WTC11 (cell line): ENCODE data around the gene TMEM45B.

Experiments
- CREM ChIP-seq: sonication (generic); formaldehyde crosslinking; IDR thresholded peaks from 2 replicates; pipeline ENCODE4 v1.8.1; 2022; ENCODE audit warnings: mild to moderate bottlenecking, missing genetic modification reagents, moderate library complexity
- ELF4 ChIP-seq: sonication (generic); formaldehyde crosslinking; IDR thresholded peaks from 2 replicates; pipeline ENCODE4 v1.8.1; 2022; ENCODE audit warnings: low read depth, mild to moderate bottlenecking, moderate library complexity, missing genetic modification reagents
- IRF2 ChIP-seq: sonication (generic); formaldehyde crosslinking; IDR thresholded peaks from 2 replicates; pipeline ENCODE4 v1.8.0; 2022; ENCODE audit warnings: low read depth, missing genetic modification reagents, borderline replicate concordance
- JUN ChIP-seq: sonication (generic); formaldehyde crosslinking; IDR thresholded peaks from 2 replicates; pipeline ENCODE4 v1.8.0; 2023; ENCODE audit warnings: mild to moderate bottlenecking, missing genetic modification reagents
- MYBL2 ChIP-seq: sonication (generic); formaldehyde crosslinking; IDR thresholded peaks from 2 replicates; pipeline ENCODE4 v1.8.1; 2023; ENCODE audit warnings: mild to moderate bottlenecking, moderate library complexity, missing genetic modification reagents
- TEAD1 ChIP-seq: sonication (generic); formaldehyde crosslinking; IDR thresholded peaks from 2 replicates; pipeline ENCODE4 v1.8.0; 2022; ENCODE audit warnings: mild to moderate bottlenecking, missing genetic modification reagents
- TEAD4 ChIP-seq: sonication (generic); formaldehyde crosslinking; IDR thresholded peaks from 2 replicates; pipeline ENCODE4 v1.8.0; 2022; ENCODE audit warnings: mild to moderate bottlenecking, missing genetic modification reagents
- ZNF232 ChIP-seq: sonication (generic); formaldehyde crosslinking; IDR thresholded peaks from 2 replicates; pipeline ENCODE4 v1.8.0; 2022; ENCODE audit warnings: mild to moderate bottlenecking, missing genetic modification reagents
- ZNF423 ChIP-seq: fragments of 250-450 bp; sonication (Bioruptor Pico); IDR thresholded peaks from 2 replicates; pipeline ENCODE4 v2.1.2; 2022; ENCODE audit warnings: mild to moderate bottlenecking, moderate library complexity
- TF ChIP-seq, protein P1 (sequence below): fragments of 200-600 bp; IDR thresholded peaks from 2 replicates; pipeline ENCODE4 v1.8.0; 2022; ENCODE audit warnings: antibody characterized with exemption
- TF ChIP-seq, protein P2 (sequence below): sonication (generic); formaldehyde crosslinking; IDR thresholded peaks from 2 replicates; pipeline ENCODE4 v1.8.1; 2023; ENCODE audit warnings: mild to moderate bottlenecking, missing genetic modification reagents
- TF ChIP-seq, protein P3 (sequence below): sonication (generic); formaldehyde crosslinking; IDR thresholded peaks from 2 replicates; pipeline ENCODE4 v1.8.0; 2022; ENCODE audit warnings: mild to moderate bottlenecking, missing genetic modification reagents
- TF ChIP-seq, protein P4 (sequence below): fragments of 250-450 bp; sonication (Bioruptor Pico); IDR thresholded peaks from 2 replicates; pipeline ENCODE4 v2.1.2; 2022; ENCODE audit warnings: mild to moderate bottlenecking, moderate library complexity
- TF ChIP-seq, protein P5 (sequence below): sonication (generic); formaldehyde crosslinking; IDR thresholded peaks from 2 replicates; pipeline ENCODE4 v1.8.0; 2023; ENCODE audit warnings: mild to moderate bottlenecking, missing genetic modification reagents

DNA sequence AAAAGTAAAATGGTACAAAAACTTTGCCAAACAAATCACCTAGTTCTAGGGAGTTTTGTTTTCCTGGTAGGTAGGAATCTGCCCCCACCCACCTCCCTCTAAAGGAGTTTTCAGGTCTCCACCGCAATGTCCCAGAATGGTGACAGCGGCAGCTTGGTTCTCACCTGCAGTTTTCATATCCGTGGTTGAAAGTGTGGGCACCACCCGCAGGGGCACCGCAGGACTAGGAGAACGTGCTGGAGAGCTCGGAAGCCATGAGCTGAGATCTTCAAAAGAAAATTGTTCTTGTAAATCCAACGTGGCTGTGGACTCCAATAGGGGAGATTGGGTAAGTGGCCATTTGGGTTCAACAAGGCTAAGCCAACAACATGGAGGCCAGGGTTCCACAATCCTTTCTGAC, 68.9 kb downstream of the TMEM45B start:
- TF ChIP-seq CREM (CRISPR knock-in tag) (no peak), IRF2 (CRISPR knock-in tag) (no peak), TEAD4 (CRISPR knock-in tag) (no peak), ELF4 (CRISPR knock-in tag) (no peak), ZNF232 (CRISPR knock-in tag) (no peak), MYBL2 (CRISPR knock-in tag) (no peak), TEAD1 (CRISPR knock-in tag) (no peak), JUN (CRISPR knock-in tag) (no peak), ZNF423 (CRISPR knock-in tag) (no peak)
- TF ChIP-seq, protein P1, sequence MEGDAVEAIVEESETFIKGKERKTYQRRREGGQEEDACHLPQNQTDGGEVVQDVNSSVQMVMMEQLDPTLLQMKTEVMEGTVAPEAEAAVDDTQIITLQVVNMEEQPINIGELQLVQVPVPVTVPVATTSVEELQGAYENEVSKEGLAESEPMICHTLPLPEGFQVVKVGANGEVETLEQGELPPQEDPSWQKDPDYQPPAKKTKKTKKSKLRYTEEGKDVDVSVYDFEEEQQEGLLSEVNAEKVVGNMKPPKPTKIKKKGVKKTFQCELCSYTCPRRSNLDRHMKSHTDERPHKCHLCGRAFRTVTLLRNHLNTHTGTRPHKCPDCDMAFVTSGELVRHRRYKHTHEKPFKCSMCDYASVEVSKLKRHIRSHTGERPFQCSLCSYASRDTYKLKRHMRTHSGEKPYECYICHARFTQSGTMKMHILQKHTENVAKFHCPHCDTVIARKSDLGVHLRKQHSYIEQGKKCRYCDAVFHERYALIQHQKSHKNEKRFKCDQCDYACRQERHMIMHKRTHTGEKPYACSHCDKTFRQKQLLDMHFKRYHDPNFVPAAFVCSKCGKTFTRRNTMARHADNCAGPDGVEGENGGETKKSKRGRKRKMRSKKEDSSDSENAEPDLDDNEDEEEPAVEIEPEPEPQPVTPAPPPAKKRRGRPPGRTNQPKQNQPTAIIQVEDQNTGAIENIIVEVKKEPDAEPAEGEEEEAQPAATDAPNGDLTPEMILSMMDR = no peak
- TF ChIP-seq, protein P2, sequence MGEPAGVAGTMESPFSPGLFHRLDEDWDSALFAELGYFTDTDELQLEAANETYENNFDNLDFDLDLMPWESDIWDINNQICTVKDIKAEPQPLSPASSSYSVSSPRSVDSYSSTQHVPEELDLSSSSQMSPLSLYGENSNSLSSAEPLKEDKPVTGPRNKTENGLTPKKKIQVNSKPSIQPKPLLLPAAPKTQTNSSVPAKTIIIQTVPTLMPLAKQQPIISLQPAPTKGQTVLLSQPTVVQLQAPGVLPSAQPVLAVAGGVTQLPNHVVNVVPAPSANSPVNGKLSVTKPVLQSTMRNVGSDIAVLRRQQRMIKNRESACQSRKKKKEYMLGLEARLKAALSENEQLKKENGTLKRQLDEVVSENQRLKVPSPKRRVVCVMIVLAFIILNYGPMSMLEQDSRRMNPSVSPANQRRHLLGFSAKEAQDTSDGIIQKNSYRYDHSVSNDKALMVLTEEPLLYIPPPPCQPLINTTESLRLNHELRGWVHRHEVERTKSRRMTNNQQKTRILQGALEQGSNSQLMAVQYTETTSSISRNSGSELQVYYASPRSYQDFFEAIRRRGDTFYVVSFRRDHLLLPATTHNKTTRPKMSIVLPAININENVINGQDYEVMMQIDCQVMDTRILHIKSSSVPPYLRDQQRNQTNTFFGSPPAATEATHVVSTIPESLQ = no peak
- TF ChIP-seq, protein P3, sequence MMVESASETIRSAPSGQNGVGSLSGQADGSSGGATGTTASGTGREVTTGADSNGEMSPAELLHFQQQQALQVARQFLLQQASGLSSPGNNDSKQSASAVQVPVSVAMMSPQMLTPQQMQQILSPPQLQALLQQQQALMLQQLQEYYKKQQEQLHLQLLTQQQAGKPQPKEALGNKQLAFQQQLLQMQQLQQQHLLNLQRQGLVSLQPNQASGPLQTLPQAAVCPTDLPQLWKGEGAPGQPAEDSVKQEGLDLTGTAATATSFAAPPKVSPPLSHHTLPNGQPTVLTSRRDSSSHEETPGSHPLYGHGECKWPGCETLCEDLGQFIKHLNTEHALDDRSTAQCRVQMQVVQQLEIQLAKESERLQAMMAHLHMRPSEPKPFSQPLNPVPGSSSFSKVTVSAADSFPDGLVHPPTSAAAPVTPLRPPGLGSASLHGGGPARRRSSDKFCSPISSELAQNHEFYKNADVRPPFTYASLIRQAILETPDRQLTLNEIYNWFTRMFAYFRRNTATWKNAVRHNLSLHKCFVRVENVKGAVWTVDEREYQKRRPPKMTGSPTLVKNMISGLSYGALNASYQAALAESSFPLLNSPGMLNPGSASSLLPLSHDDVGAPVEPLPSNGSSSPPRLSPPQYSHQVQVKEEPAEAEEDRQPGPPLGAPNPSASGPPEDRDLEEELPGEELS (CRISPR knock-in tag) = no peak
- TF ChIP-seq, protein P4, sequence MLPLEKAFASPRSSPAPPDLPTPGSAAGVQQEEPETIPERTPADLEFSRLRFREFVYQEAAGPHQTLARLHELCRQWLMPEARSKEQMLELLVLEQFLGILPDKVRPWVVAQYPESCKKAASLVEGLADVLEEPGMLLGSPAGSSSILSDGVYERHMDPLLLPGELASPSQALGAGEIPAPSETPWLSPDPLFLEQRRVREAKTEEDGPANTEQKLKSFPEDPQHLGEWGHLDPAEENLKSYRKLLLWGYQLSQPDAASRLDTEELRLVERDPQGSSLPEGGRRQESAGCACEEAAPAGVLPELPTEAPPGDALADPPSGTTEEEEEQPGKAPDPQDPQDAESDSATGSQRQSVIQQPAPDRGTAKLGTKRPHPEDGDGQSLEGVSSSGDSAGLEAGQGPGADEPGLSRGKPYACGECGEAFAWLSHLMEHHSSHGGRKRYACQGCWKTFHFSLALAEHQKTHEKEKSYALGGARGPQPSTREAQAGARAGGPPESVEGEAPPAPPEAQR (CRISPR knock-in tag) = no peak
- TF ChIP-seq, protein P5, sequence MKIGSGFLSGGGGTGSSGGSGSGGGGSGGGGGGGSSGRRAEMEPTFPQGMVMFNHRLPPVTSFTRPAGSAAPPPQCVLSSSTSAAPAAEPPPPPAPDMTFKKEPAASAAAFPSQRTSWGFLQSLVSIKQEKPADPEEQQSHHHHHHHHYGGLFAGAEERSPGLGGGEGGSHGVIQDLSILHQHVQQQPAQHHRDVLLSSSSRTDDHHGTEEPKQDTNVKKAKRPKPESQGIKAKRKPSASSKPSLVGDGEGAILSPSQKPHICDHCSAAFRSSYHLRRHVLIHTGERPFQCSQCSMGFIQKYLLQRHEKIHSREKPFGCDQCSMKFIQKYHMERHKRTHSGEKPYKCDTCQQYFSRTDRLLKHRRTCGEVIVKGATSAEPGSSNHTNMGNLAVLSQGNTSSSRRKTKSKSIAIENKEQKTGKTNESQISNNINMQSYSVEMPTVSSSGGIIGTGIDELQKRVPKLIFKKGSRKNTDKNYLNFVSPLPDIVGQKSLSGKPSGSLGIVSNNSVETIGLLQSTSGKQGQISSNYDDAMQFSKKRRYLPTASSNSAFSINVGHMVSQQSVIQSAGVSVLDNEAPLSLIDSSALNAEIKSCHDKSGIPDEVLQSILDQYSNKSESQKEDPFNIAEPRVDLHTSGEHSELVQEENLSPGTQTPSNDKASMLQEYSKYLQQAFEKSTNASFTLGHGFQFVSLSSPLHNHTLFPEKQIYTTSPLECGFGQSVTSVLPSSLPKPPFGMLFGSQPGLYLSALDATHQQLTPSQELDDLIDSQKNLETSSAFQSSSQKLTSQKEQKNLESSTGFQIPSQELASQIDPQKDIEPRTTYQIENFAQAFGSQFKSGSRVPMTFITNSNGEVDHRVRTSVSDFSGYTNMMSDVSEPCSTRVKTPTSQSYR (CRISPR knock-in tag) = no peak
